Endothelial cell of umbilical vein (primary cell): ENCODE data around the gene ROBO4.
A peak's percentile ranks its signal among the peaks of the same experiment; 100 is the strongest.

Source experiments
- EZH2 ChIP-seq: IDR thresholded peaks from 2 replicates; pipeline ENCODE4 v1.6.1; 2012; ENCODE audit warnings: borderline replicate concordance, low read depth, mild to moderate bottlenecking, moderate library complexity, low read length, inconsistent platforms; ENCODE audit not compliant: severe bottlenecking
- GATA2 ChIP-seq: IDR thresholded peaks from 2 replicates; pipeline ENCODE4 v1.7.0; 2011; ENCODE audit warnings: low read depth, mild to moderate bottlenecking, moderate library complexity, mixed read lengths, low read length; ENCODE audit not compliant: insufficient read length, insufficient read depth
- MYC ChIP-seq: IDR thresholded peaks from one replicate; pipeline ENCODE4 v1.6.1; 2011; ENCODE audit warnings: mild to moderate bottlenecking, low read depth, low read length
- POLR2A ChIP-seq: IDR thresholded peaks from 2 replicates; pipeline ENCODE4 v1.6.1; 2012; ENCODE audit warnings: low read depth, mild to moderate bottlenecking, control low read depth, low read length
- POLR2AphosphoS5 ChIP-seq: IDR thresholded peaks from 2 replicates; pipeline ENCODE4 v1.6.1; 2012; ENCODE audit warnings: low read depth, mild to moderate bottlenecking, control low read depth, low read length, moderate library complexity; ENCODE audit not compliant: insufficient read depth
- TF ChIP-seq, protein P1 (sequence below), 2 donors: IDR thresholded peaks; 1 replicate in 1 of 2; 2 replicates in 1 of 2; pipeline ENCODE4 v1.5.1; 2011; ENCODE audit warnings: low read length in 2 of 2, mild to moderate bottlenecking in 2 of 2, moderate library complexity in 2 of 2, control low read depth in 1 of 2, inconsistent platforms in 1 of 2, low read depth in 1 of 2; ENCODE audit not compliant: insufficient read depth in 1 of 2; ENCODE audit errors: extremely low read depth in 1 of 2

DNA sequence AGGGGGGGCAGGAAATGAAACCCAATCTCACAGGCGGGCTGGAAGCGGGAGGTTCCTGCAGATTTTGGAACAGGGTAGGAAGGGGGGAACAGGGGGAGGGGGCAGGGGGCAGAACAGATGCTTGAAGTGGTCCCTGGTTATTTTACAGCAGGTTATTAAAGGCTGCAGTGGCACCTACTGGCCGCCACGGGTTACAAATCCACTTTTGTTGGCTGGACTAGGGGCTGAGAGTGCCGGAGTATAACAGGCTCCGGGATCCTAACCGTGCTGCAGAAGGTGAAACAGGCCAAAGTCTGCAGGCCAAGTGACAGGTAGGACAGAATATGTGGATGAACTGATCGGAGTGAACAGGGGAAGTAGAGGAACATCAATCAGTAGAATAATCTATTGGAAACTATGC is 30.0 kb downstream of the ROBO4 start:
- TF ChIP-seq EZH2, result no peak
- TF ChIP-seq, protein P1, sequence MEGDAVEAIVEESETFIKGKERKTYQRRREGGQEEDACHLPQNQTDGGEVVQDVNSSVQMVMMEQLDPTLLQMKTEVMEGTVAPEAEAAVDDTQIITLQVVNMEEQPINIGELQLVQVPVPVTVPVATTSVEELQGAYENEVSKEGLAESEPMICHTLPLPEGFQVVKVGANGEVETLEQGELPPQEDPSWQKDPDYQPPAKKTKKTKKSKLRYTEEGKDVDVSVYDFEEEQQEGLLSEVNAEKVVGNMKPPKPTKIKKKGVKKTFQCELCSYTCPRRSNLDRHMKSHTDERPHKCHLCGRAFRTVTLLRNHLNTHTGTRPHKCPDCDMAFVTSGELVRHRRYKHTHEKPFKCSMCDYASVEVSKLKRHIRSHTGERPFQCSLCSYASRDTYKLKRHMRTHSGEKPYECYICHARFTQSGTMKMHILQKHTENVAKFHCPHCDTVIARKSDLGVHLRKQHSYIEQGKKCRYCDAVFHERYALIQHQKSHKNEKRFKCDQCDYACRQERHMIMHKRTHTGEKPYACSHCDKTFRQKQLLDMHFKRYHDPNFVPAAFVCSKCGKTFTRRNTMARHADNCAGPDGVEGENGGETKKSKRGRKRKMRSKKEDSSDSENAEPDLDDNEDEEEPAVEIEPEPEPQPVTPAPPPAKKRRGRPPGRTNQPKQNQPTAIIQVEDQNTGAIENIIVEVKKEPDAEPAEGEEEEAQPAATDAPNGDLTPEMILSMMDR (IDR thresholded peaks at IDR 0.05; ENCODE audit: extremely low read depth in 1 of 2, insufficient read depth in 1 of 2, low read depth in 1 of 2, low read length in 2 of 2), result peak; percentile 43 to 59
- no peak for TF ChIP-seq MYC
- no peak for TF ChIP-seq POLR2A
- no peak for TF ChIP-seq POLR2AphosphoS5
- no peak for TF ChIP-seq GATA2
